ENCODE results near the gene KRTAP10-10.
"Not testable (repeated sequence)": the region's sequence is repeated elsewhere in the genome, so short reads cannot be mapped to it uniquely, and the experiment has no call there.

The KRTAP10-10 gene

DNA sequence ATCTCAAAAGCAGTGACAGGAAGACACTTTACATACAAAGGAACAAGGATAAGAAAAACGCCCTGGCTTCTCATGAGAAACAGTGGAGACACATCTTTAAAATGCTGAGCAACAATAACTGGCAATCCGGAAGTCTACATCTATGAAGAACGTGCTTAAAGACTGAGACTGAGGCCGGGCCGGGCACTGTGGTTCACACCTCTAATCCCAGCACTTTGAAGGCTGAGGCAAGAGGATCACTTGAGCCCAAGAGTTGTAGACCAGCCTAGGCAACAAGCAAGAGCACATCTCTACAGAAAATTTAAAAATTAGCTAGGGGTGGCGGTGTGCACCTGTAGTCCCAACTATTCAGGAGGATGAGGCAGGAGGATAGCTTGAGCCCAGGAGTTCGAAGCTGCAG is 46.9 kb downstream of the KRTAP10-10 start:
- DNase-seq (ENCODE audit: low spot score), result no peak

DNA sequence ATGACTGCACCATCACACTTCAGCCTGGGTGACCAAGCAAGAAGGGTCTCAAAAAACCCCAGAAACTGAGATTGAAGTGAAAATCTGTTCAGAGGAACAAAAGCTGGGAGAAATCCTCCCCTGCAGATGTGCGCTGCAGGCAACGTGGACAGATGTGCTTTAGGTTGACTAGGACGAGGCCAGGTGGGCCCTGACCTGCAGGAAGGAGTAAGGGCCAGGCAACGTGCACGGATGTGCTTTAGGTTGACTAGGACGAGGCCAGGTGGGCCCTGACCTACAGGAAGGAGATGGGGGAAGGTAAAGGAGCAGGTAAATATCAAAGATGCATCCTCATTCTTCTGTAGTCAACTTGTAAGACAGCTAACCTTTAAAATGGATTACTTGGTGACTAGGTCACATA is 47.3 kb downstream of the KRTAP10-10 start:
- DNase-seq (ENCODE audit: low spot score), result no peak

DNA sequence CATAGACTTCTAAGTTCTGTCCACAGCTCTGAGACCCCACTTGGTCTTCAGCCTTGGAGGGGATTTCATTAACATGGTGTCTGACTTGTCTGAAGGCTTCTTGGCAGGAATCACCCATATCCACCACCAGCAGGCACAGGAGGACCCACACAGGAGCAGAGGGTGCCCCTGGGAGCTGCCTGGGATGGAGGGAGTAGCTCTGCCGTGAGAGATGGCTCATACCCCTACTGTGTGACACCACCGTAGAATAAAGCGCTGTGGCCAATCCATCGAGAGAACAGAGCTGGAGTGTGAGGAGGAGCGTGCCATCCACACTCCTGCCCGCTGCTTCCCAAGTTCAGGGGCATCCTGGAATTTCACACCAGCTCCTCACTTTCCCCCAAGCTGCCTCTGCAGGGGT is 47.9 kb downstream of the KRTAP10-10 start:
- DNase-seq (ENCODE audit: low spot score), result not testable (repeated sequence)

DNA sequence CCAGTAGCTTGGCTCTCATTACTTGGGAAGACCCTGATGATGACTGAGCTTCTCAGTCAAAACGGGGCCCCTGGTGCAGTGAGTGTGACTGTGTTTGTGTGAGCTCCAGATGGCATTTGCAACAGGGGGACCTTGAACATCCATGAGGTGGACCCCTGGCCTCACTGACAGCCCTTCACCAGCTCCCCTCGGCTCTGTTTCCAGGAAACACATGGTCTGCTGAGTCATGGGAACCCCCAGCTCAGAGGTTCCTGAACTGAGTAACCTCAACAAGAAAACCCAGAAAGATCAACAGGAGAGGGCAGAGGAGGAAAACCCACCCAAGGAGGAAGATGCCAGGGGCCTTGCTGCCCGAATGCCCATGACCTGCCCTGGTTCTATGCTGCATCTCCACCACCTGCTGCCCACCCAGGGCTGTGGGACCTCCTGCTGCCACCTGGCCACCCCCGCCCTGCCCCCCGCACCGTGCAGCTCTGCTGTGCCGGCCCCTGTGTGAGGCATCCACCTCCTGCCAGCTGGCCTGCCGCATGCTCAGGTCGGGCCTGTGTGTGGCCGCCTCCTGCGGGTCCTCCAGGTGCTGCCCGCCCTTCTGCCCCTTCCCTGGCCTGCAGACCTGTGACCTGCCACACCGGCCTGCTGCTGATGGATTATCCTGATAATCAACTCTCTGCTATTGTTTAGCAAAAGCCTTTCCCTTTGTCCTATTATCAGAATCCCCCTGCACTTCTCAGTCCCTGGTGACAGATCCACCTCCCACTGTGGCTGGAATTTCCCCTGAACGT is 49.0 kb downstream of the KRTAP10-10 start:
- DNase-seq (ENCODE audit: low spot score), result no peak

DNA sequence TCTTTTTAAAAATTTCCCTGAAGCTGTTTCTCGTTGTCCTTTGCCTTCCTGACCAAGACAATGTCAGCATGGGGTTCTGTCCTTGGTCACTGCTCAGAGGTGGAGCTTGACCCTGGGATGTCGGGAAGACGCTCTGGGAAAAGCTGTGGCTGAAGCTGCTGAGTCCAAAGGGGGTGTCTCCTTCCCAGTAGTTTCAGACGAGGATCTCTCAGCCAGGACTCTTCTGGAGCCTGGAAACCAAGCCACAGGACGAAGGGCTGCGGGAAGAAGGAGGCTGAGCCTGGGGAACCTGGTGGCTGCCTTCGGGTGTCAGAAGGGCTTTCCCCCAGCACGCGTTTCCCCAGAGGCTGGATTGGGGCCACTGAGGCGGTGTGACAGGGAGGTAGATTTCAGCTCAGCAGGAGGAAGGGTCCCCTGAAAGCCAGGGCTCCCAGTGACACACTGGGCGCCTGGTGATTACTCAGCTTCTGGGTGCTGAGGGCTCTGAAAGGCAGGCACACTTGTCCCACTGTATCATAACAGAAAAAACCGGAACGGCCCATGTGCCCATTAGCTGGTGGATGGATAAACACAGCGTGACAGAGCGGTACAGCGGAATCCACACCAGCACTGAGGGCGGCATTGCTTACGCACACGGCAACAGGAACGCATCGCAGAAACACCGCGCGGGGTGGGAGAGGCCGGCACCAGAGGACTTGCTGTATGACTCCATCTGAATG is 49.8 kb downstream of the KRTAP10-10 start:
- no peak for DNase-seq (ENCODE audit: low spot score)

DNA sequence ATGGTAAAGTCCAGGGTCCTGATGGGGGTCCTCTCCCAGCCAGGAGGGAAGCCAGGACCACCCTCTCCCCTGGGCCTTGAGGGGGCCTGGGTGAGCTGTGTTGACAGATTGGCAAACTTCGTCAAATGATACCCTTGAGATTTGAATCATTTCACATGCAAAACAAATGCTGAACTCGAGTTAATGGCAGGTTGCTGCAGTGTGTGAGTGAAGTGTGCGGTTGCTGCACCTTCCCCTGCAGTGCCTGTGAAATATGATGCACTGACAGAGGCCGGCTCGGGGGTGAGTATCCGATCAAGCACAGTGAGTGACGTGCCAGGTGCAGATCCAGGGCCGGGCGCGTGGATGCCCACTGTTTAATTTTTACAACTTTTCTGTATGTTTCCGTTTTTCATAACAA is 50.5 kb downstream of the KRTAP10-10 start:
- DNase-seq (ENCODE audit: low spot score), result no peak
